H9 (cell line): Measurements from ENCODE around the gene SENP2. TPM values are rescaled to one million over a fixed set of nuclear protein-coding genes. Genes with fewer than 3 reads are reported as not detected.

Experiments used
- DNase-seq: peaks from one replicate; pipeline ENCODE4 v3.0.0-alpha.2; 2017
- H2AFZ ChIP-seq: one replicate; pipeline ENCODE4 v1.6.1; 2013; ENCODE audit warnings: mild to moderate bottlenecking, low read length, control low read depth, moderate library complexity
- H2AK5ac ChIP-seq: 2 replicates; pipeline ENCODE4 v1.6.1; 2013; ENCODE audit warnings: low read length, control low read depth, mixed read lengths; ENCODE audit not compliant: insufficient read length
- H2BK120ac ChIP-seq: one replicate; pipeline ENCODE4 v1.6.1; 2013; ENCODE audit warnings: low read depth, mild to moderate bottlenecking, low read length, control low read depth, inconsistent platforms; ENCODE audit not compliant: poor library complexity, severe bottlenecking
- H2BK12ac ChIP-seq: 2 replicates; pipeline ENCODE4 v1.6.1; 2013; ENCODE audit warnings: low read length, control low read depth, mixed read lengths, low read depth; ENCODE audit not compliant: insufficient read length
- H2BK15ac ChIP-seq: 2 replicates; pipeline ENCODE4 v1.6.1; 2013; ENCODE audit warnings: low read depth, low read length, control low read depth
- H2BK20ac ChIP-seq: one replicate; pipeline ENCODE4 v1.6.1; 2013; ENCODE audit warnings: low read depth, mild to moderate bottlenecking, low read length, control low read depth, inconsistent platforms; ENCODE audit not compliant: poor library complexity, severe bottlenecking
- H2BK5ac ChIP-seq: 2 replicates; pipeline ENCODE4 v1.6.1; 2013; ENCODE audit warnings: low read length, control low read depth, mixed read lengths; ENCODE audit not compliant: insufficient read length
- H3K14ac ChIP-seq: 2 replicates; pipeline ENCODE4 v1.6.1; 2013; ENCODE audit warnings: low read length, control low read depth; ENCODE audit not compliant: insufficient read depth
- H3K18ac ChIP-seq: 2 replicates; pipeline ENCODE4 v1.6.1; 2013; ENCODE audit warnings: low read depth, mild to moderate bottlenecking, mixed read lengths, low read length, control low read depth; ENCODE audit not compliant: insufficient read length
- H3K23ac ChIP-seq: 2 replicates; pipeline ENCODE4 v1.6.1; 2013; ENCODE audit warnings: low read length, control low read depth, mixed read lengths, low read depth; ENCODE audit not compliant: insufficient read length
- H3K23me2 ChIP-seq: 2 replicates; pipeline ENCODE4 v1.6.1; 2013; ENCODE audit warnings: low read depth, mild to moderate bottlenecking, mixed read lengths, low read length, control low read depth; ENCODE audit not compliant: insufficient read length, poor library complexity, severe bottlenecking
- H3K27ac ChIP-seq: 2 replicates; pipeline ENCODE4 v1.5.1; 2013; ENCODE audit warnings: low read length, control low read depth, mixed read lengths, low read depth; ENCODE audit not compliant: insufficient read length
- H3K27me3 ChIP-seq: 2 replicates; pipeline ENCODE4 v1.6.1; 2013; ENCODE audit warnings: low read length, control low read depth, inconsistent platforms; ENCODE audit not compliant: insufficient read depth
- H3K4ac ChIP-seq: 2 replicates; pipeline ENCODE4 v1.6.1; 2013; ENCODE audit warnings: low read depth, mild to moderate bottlenecking, control low read depth, inconsistent platforms, low read length, moderate library complexity
- H3K4me1 ChIP-seq: 2 replicates; pipeline ENCODE4 v1.6.1; 2013; ENCODE audit warnings: low read length, control low read depth, inconsistent platforms; ENCODE audit not compliant: insufficient read depth
- H3K4me2 ChIP-seq: 2 replicates; pipeline ENCODE4 v1.6.1; 2013; ENCODE audit warnings: low read length, control low read depth, mixed read lengths; ENCODE audit not compliant: insufficient read length, insufficient read depth
- H3K56ac ChIP-seq: 2 replicates; pipeline ENCODE4 v1.6.1; 2013; ENCODE audit warnings: low read depth, mild to moderate bottlenecking, mixed read lengths, low read length, control low read depth; ENCODE audit not compliant: insufficient read length
- H3K79me1 ChIP-seq: 2 replicates; pipeline ENCODE4 v1.6.1; 2013; ENCODE audit warnings: low read depth, mild to moderate bottlenecking, moderate library complexity, low read length, control low read depth, inconsistent platforms; ENCODE audit not compliant: insufficient read depth, poor library complexity, severe bottlenecking
- H3K79me2 ChIP-seq: 2 replicates; pipeline ENCODE4 v1.6.1; 2013; ENCODE audit warnings: low read length, control low read depth, inconsistent platforms; ENCODE audit not compliant: insufficient read depth
- H3K9ac ChIP-seq: 2 replicates; pipeline ENCODE4 v1.6.1; 2013; ENCODE audit warnings: low read length, control low read depth, mixed read lengths; ENCODE audit not compliant: insufficient read length; ENCODE audit errors: extremely low read depth
- H3K9me3 ChIP-seq: one replicate; pipeline ENCODE4 v1.6.1; 2013; ENCODE audit warnings: low read depth, low read length, inconsistent platforms; ENCODE audit not compliant: control insufficient read depth
- H3T11ph ChIP-seq: one replicate; pipeline ENCODE4 v1.6.1; 2013; ENCODE audit warnings: mild to moderate bottlenecking, low read length, control low read depth, inconsistent platforms
- H4K20me1 ChIP-seq: one replicate; pipeline ENCODE4 v1.6.1; 2013; ENCODE audit not compliant: control insufficient read depth, insufficient read length, insufficient read depth
- H4K5ac ChIP-seq: 2 replicates; pipeline ENCODE4 v1.6.1; 2013; ENCODE audit warnings: low read depth, mild to moderate bottlenecking, mixed read lengths, low read length, control low read depth; ENCODE audit not compliant: insufficient read length
- H4K8ac ChIP-seq: replicated peaks from 2 replicates; pipeline ENCODE4 v1.6.1; 2013; ENCODE audit warnings: low read length, control low read depth, mixed read lengths, low read depth; ENCODE audit not compliant: insufficient read length
- H4K91ac ChIP-seq: 2 replicates; pipeline ENCODE4 v1.6.1; 2013; ENCODE audit warnings: low read depth, mild to moderate bottlenecking, moderate library complexity, mixed read lengths, low read length, control low read depth; ENCODE audit not compliant: insufficient read length
- H3K27ac Mint-ChIP-seq, 3 experiments: 2 replicates in 2 of 3; 3 replicates in 1 of 3; pipeline ENCODE4 v1.8.0; 2020 to 2021; ENCODE audit warnings: mixed read lengths in 3 of 3, mild to moderate bottlenecking in 1 of 3, moderate library complexity in 1 of 3
- H3K27me3 Mint-ChIP-seq: 2 replicates; pipeline ENCODE4 v1.8.0; 2021; ENCODE audit warnings: low read depth, mild to moderate bottlenecking, moderate library complexity, mixed read lengths
- H3K36me3 Mint-ChIP-seq, 3 experiments: 2 replicates in 2 of 3; 3 replicates in 1 of 3; pipeline ENCODE4 v1.8.0; 2020 to 2021; ENCODE audit warnings: low read depth in 3 of 3, mixed read lengths in 3 of 3; ENCODE audit not compliant: insufficient read depth in 1 of 3
- H3K4me1 Mint-ChIP-seq, 2 experiments: 2 replicates each; pipeline ENCODE4 v1.8.0; 2020; ENCODE audit warnings: mixed read lengths in 2 of 2
- H3K4me3 Mint-ChIP-seq, 2 experiments: 2 replicates in 1 of 2; 3 replicates in 1 of 2; pipeline ENCODE4 v1.8.0; 2020 to 2021; ENCODE audit warnings: mild to moderate bottlenecking in 2 of 2, mixed read lengths in 2 of 2, moderate library complexity in 1 of 2
- H3K9me3 Mint-ChIP-seq, 2 experiments: 2 replicates in 1 of 2; 3 replicates in 1 of 2; pipeline ENCODE4 v1.8.0; 2020; ENCODE audit warnings: mild to moderate bottlenecking in 2 of 2, mixed read lengths in 2 of 2, moderate library complexity in 1 of 2
- CTCF ChIP-seq: fragments of 200-600 bp; sonication (generic); conservative IDR thresholded peaks from 3 replicates; pipeline ENCODE4 v1.8.0; 2021; ENCODE audit warnings: antibody characterized with exemption, mild to moderate bottlenecking
- total RNA-seq: library from RNA; stranded (reverse); gene quantifications from 2 replicates; pipeline ENCODE4 v1.2.1, GENCODE V29; 2021

Gene SENP2
- total RNA-seq, 1 experiment from 2014 or later = 90.1 TPM

DNA sequence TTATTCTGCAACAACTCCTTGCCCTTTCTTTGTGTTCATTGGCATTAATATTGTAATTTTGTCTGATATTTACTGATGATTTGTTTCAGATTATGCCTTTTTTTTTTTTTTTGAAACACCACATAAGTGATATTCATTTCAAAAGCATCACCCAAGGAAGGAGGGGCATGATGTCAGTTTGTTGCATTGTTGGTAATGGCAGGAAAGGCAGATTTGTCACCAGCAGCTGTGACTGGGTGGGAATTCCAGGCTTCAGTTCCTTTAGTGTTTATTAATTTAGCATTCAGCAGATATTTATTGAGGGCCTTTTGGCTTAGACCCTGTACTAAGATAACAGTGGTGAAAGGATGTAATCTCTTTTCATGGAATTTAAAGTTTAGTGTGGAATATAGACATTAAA, 19.5 kb downstream of the SENP2 start:
- H3K4me1 Mint-ChIP-seq = no peaks in the 10 kb centered on the region
- no peaks in the 10 kb centered on the region for H3K23me2 ChIP-seq
- H3K14ac ChIP-seq = no peak overlapping the region
- no peak overlapping the region for H2BK12ac ChIP-seq
- no peaks in the 10 kb centered on the region for H3K27me3 ChIP-seq
- H4K8ac ChIP-seq = no peak overlapping the region
- no peak overlapping the region for H3K4me2 ChIP-seq
- H3K79me1 ChIP-seq = no peaks in the 10 kb centered on the region
- no peak overlapping the region for H3K27ac ChIP-seq
- no peak overlapping the region for H4K5ac ChIP-seq
- no peak overlapping the region for H4K91ac ChIP-seq
- no peaks in the 10 kb centered on the region for H4K20me1 ChIP-seq
- peaks cover 23 to 88% (median 78%) of the 10 kb centered on the region in 3 experiments; a peak in 6 of 7 replicates for H3K36me3 Mint-ChIP-seq
- H3K4me1 ChIP-seq = no peaks in the 10 kb centered on the region
- H3K79me2 ChIP-seq = no peaks in the 10 kb centered on the region
- no peak overlapping the region for H2BK5ac ChIP-seq
- H3K27me3 Mint-ChIP-seq = no peaks in the 10 kb centered on the region
- TF ChIP-seq CTCF = no peak
- H2BK120ac ChIP-seq = no peak overlapping the region
- H3K4ac ChIP-seq = no peak overlapping the region
- DNase-seq = no peak
- H2AFZ ChIP-seq = no peak overlapping the region
- H3K18ac ChIP-seq = no peak overlapping the region
- no peak overlapping the region; a peak in 1 of 7 replicates for H3K27ac Mint-ChIP-seq
- H3K23ac ChIP-seq = no peak overlapping the region
- no peak overlapping the region for H3T11ph ChIP-seq
- no peak overlapping the region for H3K4me3 Mint-ChIP-seq
- H3K9ac ChIP-seq = no peak overlapping the region
- H2BK15ac ChIP-seq = no peak overlapping the region
- H3K9me3 Mint-ChIP-seq = no peaks in the 10 kb centered on the region
- H3K9me3 ChIP-seq = no peaks in the 10 kb centered on the region
- no peak overlapping the region for H2BK20ac ChIP-seq
- no peak overlapping the region for H3K56ac ChIP-seq
- H2AK5ac ChIP-seq = no peak overlapping the region
